ENCODE measurements around the gene S100A16.
"Not testable (repeated sequence)": the region's sequence is repeated elsewhere in the genome, so short reads cannot be mapped to it uniquely, and the experiment has no call there.

Gene S100A16

GRCh38 chr1:153563483-153563901 is 49.4 kb downstream of the S100A16 start:
- no peak for TF ChIP-seq CTCF (IDR thresholded peaks at IDR 0.05; ENCODE audit: insufficient read depth, missing control alignments)
- FAIRE-seq (no peak), DNase-seq (ENCODE audit: insufficient read length, low spot score) (no peak)

- not testable (repeated sequence) for FAIRE-seq; DNase-seq (ENCODE audit: insufficient read length, low spot score)
Measured at GRCh38 chr1:153562021-153562420, 50.9 kb downstream of the S100A16 start.

- TF ChIP-seq CTCF (IDR thresholded peaks at IDR 0.05; ENCODE audit: insufficient read depth, missing control alignments), result no peak
- no peak for DNase-seq (ENCODE audit: insufficient read length, low spot score)
- FAIRE-seq, result no peak
Measured at GRCh38 chr1:153561466-153561985, 51.4 kb downstream of the S100A16 start.

- FAIRE-seq (no peak), DNase-seq (ENCODE audit: insufficient read length, low spot score) (no peak)
- no peak for TF ChIP-seq CTCF (IDR thresholded peaks at IDR 0.05; ENCODE audit: insufficient read depth, missing control alignments)
Measured at GRCh38 chr1:153560771-153561465, 52.0 kb downstream of the S100A16 start.

GRCh38 chr1:153560241-153560640 is 52.7 kb downstream of the S100A16 start:
- no peak for FAIRE-seq
- TF ChIP-seq CTCF (IDR thresholded peaks at IDR 0.05; ENCODE audit: insufficient read depth, missing control alignments), result no peak
- DNase-seq (ENCODE audit: insufficient read length, low spot score), result no peak

GRCh38 chr1:153557877-153558276 is 55.1 kb downstream of the S100A16 start:
- TF ChIP-seq CTCF (IDR thresholded peaks at IDR 0.05; ENCODE audit: insufficient read depth, missing control alignments), result no peak
- DNase-seq (ENCODE audit: insufficient read length, low spot score) (no peak), FAIRE-seq (no peak)

Data from D721Med (cell line).